Thymus (tissue), 11 donors: ENCODE measurements around the gene BTRC. TPM values are rescaled to one million over a fixed set of nuclear protein-coding genes. Genes with fewer than 3 reads are reported as not detected.

Experiments
- DNase-seq, 9 donors: peaks; one replicate each; pipeline ENCODE4 v3.0.0-alpha.2; 2013; ENCODE audit warnings: low spot score in 9 of 9, low read depth in 6 of 9, missing footprints in 1 of 9
- H3K27ac ChIP-seq, 2 donors: one replicate each; pipeline ENCODE4 v1.5.1; 2013; ENCODE audit warnings: control low read depth in 1 of 2, low read depth in 1 of 2, low read length in 1 of 2, mild to moderate bottlenecking in 1 of 2, moderate library complexity in 1 of 2
- H3K27me3 ChIP-seq, 2 donors: one replicate each; pipeline ENCODE4 v1.5.1; 2013; ENCODE audit warnings: low read length in 1 of 2; ENCODE audit not compliant: control insufficient read depth in 2 of 2, insufficient read depth in 1 of 2
- H3K36me3 ChIP-seq, 2 donors: one replicate each; pipeline ENCODE4 v1.5.1; 2013; ENCODE audit warnings: low read length in 1 of 2, mild to moderate bottlenecking in 1 of 2, moderate library complexity in 1 of 2; ENCODE audit not compliant: control insufficient read depth in 2 of 2, insufficient read depth in 2 of 2
- H3K4me1 ChIP-seq, 2 donors: one replicate each; pipeline ENCODE4 v1.5.1; 2013; ENCODE audit warnings: low read length in 2 of 2; ENCODE audit not compliant: control insufficient read depth in 2 of 2, insufficient read depth in 2 of 2
- H3K4me3 ChIP-seq, 2 donors: one replicate each; pipeline ENCODE4 v1.5.1; 2013; ENCODE audit warnings: low read length in 2 of 2, control low read depth in 1 of 2, mild to moderate bottlenecking in 1 of 2
- H3K9me3 ChIP-seq, 2 donors: one replicate each; pipeline ENCODE4 v1.5.1; 2013; ENCODE audit warnings: low read length in 1 of 2, mild to moderate bottlenecking in 1 of 2; ENCODE audit not compliant: control insufficient read depth in 2 of 2, insufficient read depth in 1 of 2
- WGBS: extraction: QIAGEN DNeasy Blood & Tissue Kit; methylation state at CpG from one replicate; pipeline ENCODE4 v1.1.7; 2013; 5-methylcytosine and 5-hydroxymethylcytosine counted together
- polyA plus RNA-seq: library from polyadenylated mRNA; stranded (reverse); fragments of 200-250 nt; gene quantifications from one replicate; pipeline ENCODE4 v1.2.3, GENCODE V29; 2013
- total RNA-seq: library from RNA; stranded (reverse); fragments of 120-200 nt; gene quantifications from one replicate; pipeline ENCODE4 v1.2.4, GENCODE V29; 2013
- donor health status: healthy.

BTRC gene
- total and polyA plus RNA-seq, 2 donors: 5.0 to 5.3 TPM

DNA sequence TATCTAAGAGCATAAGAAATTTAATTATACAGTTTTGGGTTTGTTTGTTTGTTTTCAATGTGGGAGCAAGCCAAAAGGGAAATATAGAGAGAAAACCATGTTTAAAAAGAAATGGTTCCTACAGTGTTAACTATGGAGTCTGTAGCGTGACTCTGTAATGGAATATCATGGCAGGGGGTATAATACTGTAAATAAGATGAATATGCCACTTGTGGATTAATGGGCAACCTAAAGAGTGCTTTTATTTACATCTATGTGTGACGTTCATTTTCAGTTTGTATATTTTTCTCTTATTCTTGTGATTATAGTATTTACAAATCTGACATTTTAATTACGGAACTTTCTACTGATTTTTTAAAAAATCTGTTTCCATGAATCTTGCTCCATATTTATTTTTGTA lies 138.2 kb downstream of the BTRC start:
- Histone ChIP-seq H3K4me1 (no peaks in the 10 kb centered on the region), H3K4me3 (no peak overlapping the region), H3K36me3 (no peaks in the 10 kb centered on the region), H3K27me3 (no peaks in the 10 kb centered on the region), H3K9me3 (no peaks in the 10 kb centered on the region), H3K27ac (no peak overlapping the region)
- WGBS: 97% methylated on average over 3 of the region's 3 CpGs
- no peak for DNase-seq

DNA sequence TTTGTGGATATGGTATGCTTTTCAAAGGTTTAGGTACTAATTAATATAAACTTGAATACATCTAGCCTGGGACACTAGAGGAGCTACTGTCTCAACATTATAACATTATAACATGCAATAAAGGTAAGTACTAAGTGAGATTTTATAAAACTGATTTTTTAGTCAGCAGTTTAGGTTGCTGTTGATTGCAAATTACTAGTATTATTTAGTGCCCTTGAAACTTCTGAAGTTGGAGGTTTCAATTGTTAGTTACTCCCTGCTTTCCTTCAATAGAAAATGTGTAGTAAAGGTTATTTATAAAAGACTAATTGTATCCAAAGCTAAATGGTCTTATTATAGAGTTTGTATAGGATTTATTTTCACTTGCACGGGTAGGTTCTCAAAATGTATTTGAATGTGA lies 138.8 kb downstream of the BTRC start:
- DNase-seq: no peak
- WGBS: 98% methylated on average over 1 of the region's 1 CpG

DNA sequence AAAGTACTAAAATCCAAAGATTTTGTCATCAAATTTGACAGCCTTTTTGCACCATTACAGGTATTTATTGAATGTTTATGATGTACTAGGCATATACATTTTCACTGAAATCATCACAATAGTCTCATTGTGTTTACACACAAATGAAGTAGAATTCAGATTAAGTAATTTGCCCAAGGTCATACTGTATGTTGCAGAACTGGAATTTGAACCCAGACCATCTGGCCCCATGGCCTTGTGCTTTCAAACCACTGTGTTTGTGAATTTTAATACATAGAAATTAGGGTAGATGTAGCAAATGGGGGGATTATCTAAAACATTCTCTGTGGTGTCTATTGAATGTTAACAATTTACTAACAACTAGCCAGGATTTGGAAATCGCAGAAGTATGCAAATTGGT lies 139.3 kb downstream of the BTRC start:
- Histone ChIP-seq H3K4me3 (no peak overlapping the region), H3K9me3 (no peaks in the 10 kb centered on the region), H3K36me3 (no peaks in the 10 kb centered on the region), H3K27ac (no peak overlapping the region), H3K4me1 (no peaks in the 10 kb centered on the region), H3K27me3 (no peaks in the 10 kb centered on the region)
- DNase-seq: no peak
- 100% methylated on average over 1 of the region's 1 CpG for WGBS

More for the DNA sequence above, 138.8 kb downstream of the BTRC start:
- Histone ChIP-seq H3K9me3 (no peaks in the 10 kb centered on the region), H3K4me1 (no peaks in the 10 kb centered on the region), H3K27ac (no peak overlapping the region), H3K27me3 (no peaks in the 10 kb centered on the region), H3K36me3 (no peaks in the 10 kb centered on the region), H3K4me3 (no peak overlapping the region)

DNA sequence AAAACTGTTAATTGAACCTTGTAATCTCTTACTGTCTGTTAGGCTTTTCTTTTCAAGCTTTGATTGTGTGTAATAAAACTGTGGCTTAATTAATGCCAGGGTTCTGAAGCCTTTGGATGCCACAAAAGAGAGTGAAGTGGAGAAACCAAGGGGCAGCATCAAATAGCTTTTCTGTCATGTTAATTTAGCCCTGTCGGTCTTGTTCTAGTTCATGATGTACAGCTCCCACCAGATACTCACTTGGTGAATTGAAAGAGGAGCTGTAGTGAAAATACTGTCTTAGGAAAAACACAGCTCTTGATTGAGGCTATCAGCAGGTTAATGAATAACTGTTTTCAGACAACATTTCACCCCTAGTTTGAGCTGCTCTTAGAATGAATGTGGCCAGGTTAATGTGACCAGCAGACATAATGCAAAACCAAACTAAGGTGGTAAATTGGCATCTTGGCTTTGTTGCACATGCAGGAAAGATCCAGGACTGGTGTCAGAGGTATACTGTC lies 139.9 kb downstream of the BTRC start:
- Histone ChIP-seq H3K9me3 (no peaks in the 10 kb centered on the region), H3K4me1 (no peaks in the 10 kb centered on the region), H3K27ac (no peak overlapping the region), H3K27me3 (no peaks in the 10 kb centered on the region), H3K36me3 (no peaks in the 10 kb centered on the region), H3K4me3 (no peak overlapping the region)
- no peak for DNase-seq
- 97% methylated on average over 1 of the region's 1 CpG for WGBS

DNA sequence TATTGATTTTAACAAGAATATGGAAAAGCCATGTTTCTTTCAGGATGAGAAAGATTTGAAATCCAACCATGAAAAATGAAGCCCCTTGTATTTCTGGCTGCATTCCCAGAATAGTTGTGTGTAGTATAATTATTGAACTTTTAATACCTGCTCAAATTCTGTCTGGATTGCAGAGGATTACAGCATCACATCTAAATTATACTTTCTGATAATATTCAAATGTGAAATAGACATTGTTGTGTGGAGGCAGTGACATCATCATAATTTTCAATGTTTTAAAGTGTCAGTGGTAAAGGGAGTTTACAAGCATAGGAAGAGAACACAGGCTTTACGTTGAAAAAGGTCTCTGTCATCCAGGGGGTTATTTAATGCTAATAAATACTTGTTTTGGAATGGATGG lies 140.7 kb downstream of the BTRC start:
- 97% methylated on average over 1 of the region's 1 CpG for WGBS
- no peak overlapping the region for H3K4me3 ChIP-seq
- H3K36me3 ChIP-seq: no peaks in the 10 kb centered on the region
- DNase-seq: no peak
- H3K4me1 ChIP-seq: no peaks in the 10 kb centered on the region
- H3K9me3 ChIP-seq: no peaks in the 10 kb centered on the region
- no peaks in the 10 kb centered on the region for H3K27me3 ChIP-seq
- H3K27ac ChIP-seq: no peak overlapping the region

DNA sequence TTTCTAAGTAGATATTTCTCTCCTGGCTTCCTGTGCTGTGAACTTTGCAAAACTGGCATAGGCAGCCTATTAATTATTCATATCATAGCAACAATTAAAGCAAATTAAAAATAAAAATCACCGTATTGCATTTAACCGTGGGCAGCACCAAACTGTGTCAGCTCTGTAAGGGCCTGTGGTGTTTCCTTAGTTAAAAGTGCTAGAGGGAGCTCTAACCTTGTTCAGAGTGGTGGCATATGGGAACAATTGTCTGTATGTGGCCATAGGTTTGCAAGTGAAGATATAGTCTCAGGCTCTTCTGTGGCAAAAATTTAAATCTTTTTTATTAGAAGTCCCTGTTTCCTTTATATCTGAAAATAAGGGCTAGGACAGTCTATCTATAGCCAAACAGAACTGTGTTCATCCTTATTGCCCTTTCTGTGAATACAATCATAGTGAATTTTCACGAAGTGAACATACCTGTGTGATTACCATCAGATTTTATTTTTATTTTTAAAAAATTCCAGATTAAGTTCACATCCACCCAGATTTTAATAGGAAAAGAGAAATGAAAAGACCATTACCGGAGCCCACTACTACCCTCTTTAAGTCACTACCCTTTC lies 141.5 kb downstream of the BTRC start:
- H3K27me3 ChIP-seq: no peaks in the 10 kb centered on the region
- no peak overlapping the region for H3K4me3 ChIP-seq
- H3K36me3 ChIP-seq: no peaks in the 10 kb centered on the region
- H3K9me3 ChIP-seq: no peaks in the 10 kb centered on the region
- no peak for DNase-seq
- H3K4me1 ChIP-seq: no peaks in the 10 kb centered on the region
- WGBS: 83% methylated on average over 4 of the region's 4 CpGs
- no peak overlapping the region for H3K27ac ChIP-seq

DNA sequence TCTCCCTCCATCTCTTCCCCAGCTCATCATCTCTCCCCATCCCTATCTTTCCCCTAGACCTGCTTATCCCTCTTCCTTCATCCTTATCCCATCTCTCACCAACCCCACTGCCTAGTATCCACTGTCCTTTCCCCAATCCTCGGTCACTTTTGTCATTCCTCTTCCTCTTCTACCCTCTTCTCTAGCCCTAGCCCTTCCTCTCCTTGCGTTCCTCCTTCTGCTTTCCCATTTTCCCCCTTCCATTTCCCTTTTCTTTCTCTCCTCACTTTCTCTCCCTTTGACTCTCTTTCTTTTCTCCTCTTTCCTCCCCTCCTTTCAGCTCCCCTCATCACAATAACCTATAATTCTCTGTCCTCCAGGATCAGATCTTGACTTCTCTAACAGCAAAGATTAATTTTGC lies 150.5 kb downstream of the BTRC start:
- WGBS: 96% methylated on average over 1 of the region's 2 CpGs

DNA sequence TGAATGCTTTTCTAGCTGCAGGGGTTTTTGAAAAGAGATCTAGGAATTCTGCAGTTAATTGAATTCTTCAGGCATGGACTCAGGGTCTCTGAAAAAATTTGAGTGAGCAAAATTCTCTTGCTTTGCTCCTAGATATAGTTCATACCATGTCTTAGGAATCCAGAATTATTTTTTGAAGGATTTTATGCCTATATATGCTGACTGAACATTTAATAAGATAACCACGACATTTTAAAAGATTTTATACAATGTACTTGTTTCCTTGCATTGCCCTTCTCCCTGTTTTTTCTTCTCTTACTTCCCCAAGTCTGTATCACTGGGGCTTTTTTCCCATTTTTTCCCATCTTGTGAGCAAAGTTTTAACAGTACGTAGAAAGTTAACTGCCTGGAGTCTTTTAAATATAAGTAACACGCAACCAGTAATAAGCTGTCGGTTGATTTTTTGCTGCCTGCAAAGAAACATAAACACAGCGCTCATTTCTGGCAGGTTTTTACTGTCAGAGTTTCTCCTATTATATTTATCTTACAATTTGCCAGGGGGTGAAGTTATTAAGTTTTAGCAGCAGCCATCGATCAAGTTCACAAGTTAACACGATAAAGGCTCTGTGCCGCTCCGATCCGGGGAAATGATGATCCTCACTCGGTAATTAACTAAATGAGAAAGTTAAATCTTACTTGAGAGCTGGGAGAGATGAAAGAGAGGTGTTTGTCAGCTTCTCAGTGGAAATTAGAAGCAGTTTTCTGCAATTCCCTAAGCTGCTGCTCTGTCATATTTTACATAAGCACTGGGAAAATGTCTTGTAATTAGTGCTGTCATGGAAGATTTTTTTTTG lies 153.1 kb downstream of the BTRC start:
- no peaks in the 10 kb centered on the region for H3K36me3 ChIP-seq
- H3K27me3 ChIP-seq: no peaks in the 10 kb centered on the region
- DNase-seq: no peak
- H3K4me3 ChIP-seq: no peak overlapping the region
- H3K9me3 ChIP-seq: no peaks in the 10 kb centered on the region
- no peaks in the 10 kb centered on the region for H3K4me1 ChIP-seq
- no peak overlapping the region for H3K27ac ChIP-seq
- WGBS: 97% methylated on average over 11 of the region's 11 CpGs

More for the DNA sequence above, 150.5 kb downstream of the BTRC start:
- DNase-seq: no peak
- no peak overlapping the region for H3K4me3 ChIP-seq
- no peak overlapping the region for H3K27ac ChIP-seq
- H3K9me3 ChIP-seq: no peaks in the 10 kb centered on the region
- no peaks in the 10 kb centered on the region for H3K36me3 ChIP-seq
- no peaks in the 10 kb centered on the region for H3K27me3 ChIP-seq
- no peaks in the 10 kb centered on the region for H3K4me1 ChIP-seq

DNA sequence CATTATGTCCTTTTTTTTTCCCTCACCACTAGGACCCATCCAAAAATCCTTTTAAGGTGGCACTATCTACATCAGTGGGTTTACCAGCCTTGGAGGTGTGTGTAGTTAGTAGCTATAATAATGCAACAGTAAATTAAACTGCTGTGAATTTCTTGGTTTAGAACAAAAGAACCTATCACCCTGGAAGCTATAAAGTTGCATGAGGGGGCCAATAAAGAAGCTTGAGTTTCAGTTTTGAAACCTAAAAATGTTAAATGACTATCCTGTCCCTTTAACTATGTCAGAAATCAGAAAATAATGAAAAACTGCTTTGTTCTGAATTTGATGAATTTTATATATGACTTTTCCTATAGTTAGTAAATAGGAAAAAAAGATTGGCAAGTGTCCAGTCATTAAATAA lies 153.9 kb downstream of the BTRC start:
- H3K27me3 ChIP-seq: no peaks in the 10 kb centered on the region
- no peaks in the 10 kb centered on the region for H3K4me1 ChIP-seq
- no peaks in the 10 kb centered on the region for H3K9me3 ChIP-seq
- H3K4me3 ChIP-seq: no peak overlapping the region
- H3K36me3 ChIP-seq: no peaks in the 10 kb centered on the region
- no peak overlapping the region for H3K27ac ChIP-seq
- DNase-seq: no peak
